Lower leg skin (tissue), 4 donors: ENCODE results near the gene KRT79. TPM values are rescaled to one million over a fixed set of nuclear protein-coding genes. Genes with fewer than 3 reads are reported as not detected.

ENCODE experiments used
- DNase-seq, 2 donors: peaks; one replicate each; pipeline ENCODE4 v3.0.0-alpha.2; 2019; ENCODE audit warnings: low spot score in 2 of 2
- H3K4me3 ChIP-seq: fragments of 200-600 bp; sonication (generic); 2 replicates; pipeline ENCODE4 v1.5.1; 2017; ENCODE audit warnings: mild to moderate bottlenecking, low read depth; ENCODE audit not compliant: poor library complexity, severe bottlenecking
- POLR2A ChIP-seq, 2 donors: fragments of 450-650 bp; IDR thresholded peaks; one replicate each; pipeline ENCODE4 v1.6.1; 2016 to 2017; ENCODE audit warnings: antibody characterized with exemption in 2 of 2, mild to moderate bottlenecking in 1 of 2, moderate library complexity in 1 of 2
- WGBS, 2 donors: methylation state at CpG; one replicate each; pipeline ENCODE4 v1.1.5; 2018; 5-methylcytosine and 5-hydroxymethylcytosine counted together
- intact Hi-C: fragments of 100-400 bp; cut with DNase I; formaldehyde crosslinking; loops from one replicate; pipeline ENCODE4 v1.15.0; 2023; ENCODE audit warnings: low total_unique reads
- total RNA-seq, 4 donors: library from RNA; depleted of rRNA; stranded (reverse); fragments of >200 nt; gene quantifications; one replicate each; pipeline ENCODE4 v1.1.0, GENCODE V29; 2016
- TF ChIP-seq, protein P1 (sequence below), 3 donors: fragments of 450-650 bp; IDR thresholded peaks; one replicate each; pipeline ENCODE4 v1.5.1; 2016; ENCODE audit warnings: antibody characterized with exemption in 3 of 3, mild to moderate bottlenecking in 3 of 3, moderate library complexity in 2 of 3

Gene KRT79
- total RNA-seq, 4 donors from 2014 or later = 8.5 to 259 (median 78.2) TPM

DNA sequence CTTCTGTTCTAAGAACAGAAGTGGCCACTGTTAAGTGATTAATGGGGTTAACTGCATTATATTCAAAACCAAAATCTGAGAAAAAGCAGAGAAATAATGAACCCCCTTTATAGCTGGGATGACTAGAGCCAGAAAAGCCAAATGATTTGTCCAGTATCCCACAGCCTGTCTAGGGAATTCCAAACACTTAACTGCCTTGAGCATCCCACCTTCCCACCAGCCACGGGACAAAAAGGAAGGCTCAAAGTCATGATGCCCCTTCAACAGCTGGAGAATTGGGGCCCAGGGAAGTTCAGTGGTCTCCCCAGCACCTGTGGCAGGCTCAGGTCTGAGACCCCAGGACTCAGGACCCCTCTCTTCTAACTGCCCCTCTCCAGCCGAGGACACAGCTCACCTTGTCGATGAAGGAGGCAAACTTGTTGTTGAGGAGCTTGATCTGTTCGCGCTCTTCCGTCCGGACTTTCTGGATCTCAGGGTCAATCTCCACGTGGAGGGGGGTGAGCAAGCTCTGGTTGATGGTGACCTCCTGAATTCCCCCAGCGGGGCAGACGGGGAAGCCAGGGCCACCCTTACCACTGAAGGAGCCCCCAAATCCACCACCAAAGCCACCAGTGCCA is 20.8 kb downstream of the KRT79 start:
- TF ChIP-seq, protein P1, sequence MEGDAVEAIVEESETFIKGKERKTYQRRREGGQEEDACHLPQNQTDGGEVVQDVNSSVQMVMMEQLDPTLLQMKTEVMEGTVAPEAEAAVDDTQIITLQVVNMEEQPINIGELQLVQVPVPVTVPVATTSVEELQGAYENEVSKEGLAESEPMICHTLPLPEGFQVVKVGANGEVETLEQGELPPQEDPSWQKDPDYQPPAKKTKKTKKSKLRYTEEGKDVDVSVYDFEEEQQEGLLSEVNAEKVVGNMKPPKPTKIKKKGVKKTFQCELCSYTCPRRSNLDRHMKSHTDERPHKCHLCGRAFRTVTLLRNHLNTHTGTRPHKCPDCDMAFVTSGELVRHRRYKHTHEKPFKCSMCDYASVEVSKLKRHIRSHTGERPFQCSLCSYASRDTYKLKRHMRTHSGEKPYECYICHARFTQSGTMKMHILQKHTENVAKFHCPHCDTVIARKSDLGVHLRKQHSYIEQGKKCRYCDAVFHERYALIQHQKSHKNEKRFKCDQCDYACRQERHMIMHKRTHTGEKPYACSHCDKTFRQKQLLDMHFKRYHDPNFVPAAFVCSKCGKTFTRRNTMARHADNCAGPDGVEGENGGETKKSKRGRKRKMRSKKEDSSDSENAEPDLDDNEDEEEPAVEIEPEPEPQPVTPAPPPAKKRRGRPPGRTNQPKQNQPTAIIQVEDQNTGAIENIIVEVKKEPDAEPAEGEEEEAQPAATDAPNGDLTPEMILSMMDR (IDR thresholded peaks at IDR 0.05) = no peak
- no peak for TF ChIP-seq POLR2A (IDR thresholded peaks at IDR 0.05)
- no peak for DNase-seq
- intact Hi-C loops = no loop called here
- no peak overlapping the region for H3K4me3 ChIP-seq
- WGBS, 2 donors = 89 to 91% methylated on average over 10 of the region's 10 CpGs

DNA sequence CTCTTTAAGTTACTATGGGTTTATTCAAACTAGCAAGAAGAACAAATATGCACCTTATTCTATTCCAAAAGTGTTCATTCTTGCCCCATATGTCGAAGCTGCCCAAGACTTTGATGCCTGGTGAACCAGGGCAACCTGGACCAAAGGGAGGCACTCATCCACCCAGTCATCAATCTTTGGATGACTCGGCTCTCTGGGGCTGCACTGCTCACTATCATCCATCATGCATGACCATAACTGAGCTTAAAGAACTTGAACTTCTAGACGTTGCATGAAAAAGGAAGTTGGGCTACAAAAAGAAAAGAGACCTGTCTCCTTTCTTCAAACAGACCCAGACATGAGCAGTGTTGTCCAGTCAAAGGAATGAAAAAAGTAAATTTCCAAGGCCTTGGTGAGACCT is 21.4 kb downstream of the KRT79 start:
- intact Hi-C loops = no loop called here
- DNase-seq = no peak
- TF ChIP-seq, protein P1 (IDR thresholded peaks at IDR 0.05) = no peak
- TF ChIP-seq POLR2A (IDR thresholded peaks at IDR 0.05) = no peak
- H3K4me3 ChIP-seq = no peak overlapping the region
- WGBS, 2 donors = 60 to 61% methylated on average over 3 of the region's 3 CpGs

DNA sequence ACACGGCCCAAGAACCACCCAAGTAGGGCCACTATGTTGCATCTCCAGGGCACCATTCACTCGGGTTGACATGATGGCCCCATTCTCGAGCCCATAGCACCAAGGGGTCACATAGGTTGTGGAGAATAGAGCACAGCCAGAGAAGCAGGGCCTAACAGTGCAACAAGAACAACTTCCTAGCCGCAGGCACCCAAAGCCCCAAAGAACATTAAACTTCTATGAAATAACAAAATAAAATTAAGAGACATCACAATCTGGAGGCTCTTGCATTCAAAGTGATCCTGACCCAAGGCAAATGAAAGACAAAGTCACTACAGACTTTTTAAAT is 22.1 kb downstream of the KRT79 start:
- TF ChIP-seq, protein P1 (IDR thresholded peaks at IDR 0.05) = no peak
- no peak for DNase-seq
- no peak overlapping the region for H3K4me3 ChIP-seq
- 65 to 72% methylated on average over 4 of the region's 4 CpGs for WGBS, 2 donors
- intact Hi-C loops = no loop called here

DNA sequence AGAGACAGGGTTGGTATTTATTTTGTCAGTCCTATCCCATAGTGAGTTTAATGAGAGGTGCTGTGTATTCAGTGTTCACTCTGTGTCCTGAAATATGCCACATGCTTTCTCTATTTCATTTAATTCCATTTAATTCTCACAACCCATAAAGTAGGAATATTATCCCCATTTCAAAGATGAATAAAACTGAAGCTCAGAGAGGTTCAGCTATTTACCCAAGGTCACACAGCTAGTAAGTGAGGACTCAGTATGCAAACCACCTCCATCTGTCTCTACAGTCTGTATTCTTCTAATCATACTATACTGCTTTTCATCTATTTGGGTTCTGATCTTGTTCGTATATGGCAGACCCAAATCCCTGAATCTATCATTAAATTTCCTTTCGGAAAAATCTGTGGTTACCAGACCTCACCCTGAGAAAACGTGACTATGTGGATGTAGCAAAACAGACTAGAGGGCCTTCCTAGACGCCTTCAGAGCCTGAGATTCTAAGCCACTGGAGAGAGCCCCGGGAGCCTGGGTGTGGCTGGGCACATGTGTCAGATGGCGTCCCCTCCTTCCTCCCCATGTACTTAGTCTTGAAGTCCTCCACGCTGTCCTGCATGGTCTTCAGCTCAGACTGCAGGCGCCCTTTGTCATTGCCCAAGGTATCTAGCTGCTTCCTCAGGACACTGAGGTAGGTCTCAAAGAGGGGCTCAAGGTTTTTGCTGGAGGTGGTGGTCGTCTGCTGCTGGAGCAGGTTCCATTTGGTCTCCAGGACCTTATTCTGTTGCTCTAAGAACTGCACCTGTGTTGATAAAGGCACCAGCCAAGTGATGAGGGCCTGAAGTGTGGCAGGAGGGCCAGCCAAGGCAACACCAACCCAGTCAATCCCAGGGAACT is 22.7 kb downstream of the KRT79 start:
- WGBS, 2 donors = 87 to 89% methylated on average over 9 of the region's 9 CpGs
- no peak overlapping the region for H3K4me3 ChIP-seq
- intact Hi-C loops = no loop called here
- TF ChIP-seq, protein P1 (IDR thresholded peaks at IDR 0.05) = no peak
- TF ChIP-seq POLR2A (IDR thresholded peaks at IDR 0.05) = no peak
- no peak for DNase-seq

DNA sequence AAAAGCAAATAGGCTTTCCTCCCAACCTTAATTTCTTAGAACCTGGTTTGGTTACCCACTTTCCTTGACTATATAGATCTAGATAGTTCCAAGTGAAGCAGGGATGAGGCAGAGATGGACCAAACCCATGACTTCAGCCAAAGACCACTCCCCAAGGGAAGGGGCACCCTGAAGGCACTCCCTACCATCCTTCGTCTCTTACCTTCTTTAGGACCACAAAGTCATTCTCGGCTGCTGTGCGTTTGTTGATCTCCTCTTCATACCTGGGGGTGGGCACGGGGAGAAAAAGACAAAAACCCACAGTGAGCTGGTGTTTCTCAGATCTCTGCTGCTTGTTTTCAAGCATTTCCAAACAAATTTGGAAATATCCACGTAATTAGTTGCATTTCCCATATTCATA is 23.6 kb downstream of the KRT79 start:
- no peak overlapping the region for H3K4me3 ChIP-seq
- DNase-seq = no peak
- TF ChIP-seq POLR2A (IDR thresholded peaks at IDR 0.05) = no peak
- TF ChIP-seq, protein P1 (IDR thresholded peaks at IDR 0.05) = no peak
- WGBS, 2 donors = 71 to 79% methylated on average over 5 of the region's 5 CpGs
- intact Hi-C loops = no loop called here
